ENCODE measurements around the gene FBLN2.
A peak's percentile ranks its signal among the peaks of the same experiment; 100 is the strongest.

The FBLN2 gene

DNA sequence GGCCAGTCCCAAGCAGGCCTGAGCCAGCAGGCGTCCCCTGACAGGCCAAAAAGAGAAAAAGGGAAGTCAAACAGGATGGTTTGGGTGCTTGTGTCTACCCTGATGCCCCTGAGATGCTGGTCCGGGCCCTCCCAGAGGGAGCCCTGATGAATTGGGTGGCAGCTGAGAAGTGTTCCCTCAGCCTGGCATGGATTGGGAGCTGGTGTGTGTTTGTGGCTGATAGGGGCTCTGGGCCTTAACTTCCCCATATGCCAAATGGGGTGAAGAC is 1.4 kb downstream of the FBLN2 start:
- DNase-seq, result no peak
- H3K27me3 Mint-ChIP-seq (ENCODE audit: low read depth, poor library complexity), result peaks cover 31% of the 10 kb centered on the region
- TF ChIP-seq, protein P1, sequence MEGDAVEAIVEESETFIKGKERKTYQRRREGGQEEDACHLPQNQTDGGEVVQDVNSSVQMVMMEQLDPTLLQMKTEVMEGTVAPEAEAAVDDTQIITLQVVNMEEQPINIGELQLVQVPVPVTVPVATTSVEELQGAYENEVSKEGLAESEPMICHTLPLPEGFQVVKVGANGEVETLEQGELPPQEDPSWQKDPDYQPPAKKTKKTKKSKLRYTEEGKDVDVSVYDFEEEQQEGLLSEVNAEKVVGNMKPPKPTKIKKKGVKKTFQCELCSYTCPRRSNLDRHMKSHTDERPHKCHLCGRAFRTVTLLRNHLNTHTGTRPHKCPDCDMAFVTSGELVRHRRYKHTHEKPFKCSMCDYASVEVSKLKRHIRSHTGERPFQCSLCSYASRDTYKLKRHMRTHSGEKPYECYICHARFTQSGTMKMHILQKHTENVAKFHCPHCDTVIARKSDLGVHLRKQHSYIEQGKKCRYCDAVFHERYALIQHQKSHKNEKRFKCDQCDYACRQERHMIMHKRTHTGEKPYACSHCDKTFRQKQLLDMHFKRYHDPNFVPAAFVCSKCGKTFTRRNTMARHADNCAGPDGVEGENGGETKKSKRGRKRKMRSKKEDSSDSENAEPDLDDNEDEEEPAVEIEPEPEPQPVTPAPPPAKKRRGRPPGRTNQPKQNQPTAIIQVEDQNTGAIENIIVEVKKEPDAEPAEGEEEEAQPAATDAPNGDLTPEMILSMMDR (IDR thresholded peaks at IDR 0.05), result no peak
- no peak overlapping the region for H3K4me3 Mint-ChIP-seq
- peaks cover 47% of the 10 kb centered on the region for H3K4me1 Mint-ChIP-seq
- H3K36me3 Mint-ChIP-seq (ENCODE audit: low read depth), result no peaks in the 10 kb centered on the region
- no peak overlapping the region for H3K27ac Mint-ChIP-seq
- H3K9me3 Mint-ChIP-seq, result no peaks in the 10 kb centered on the region

DNA sequence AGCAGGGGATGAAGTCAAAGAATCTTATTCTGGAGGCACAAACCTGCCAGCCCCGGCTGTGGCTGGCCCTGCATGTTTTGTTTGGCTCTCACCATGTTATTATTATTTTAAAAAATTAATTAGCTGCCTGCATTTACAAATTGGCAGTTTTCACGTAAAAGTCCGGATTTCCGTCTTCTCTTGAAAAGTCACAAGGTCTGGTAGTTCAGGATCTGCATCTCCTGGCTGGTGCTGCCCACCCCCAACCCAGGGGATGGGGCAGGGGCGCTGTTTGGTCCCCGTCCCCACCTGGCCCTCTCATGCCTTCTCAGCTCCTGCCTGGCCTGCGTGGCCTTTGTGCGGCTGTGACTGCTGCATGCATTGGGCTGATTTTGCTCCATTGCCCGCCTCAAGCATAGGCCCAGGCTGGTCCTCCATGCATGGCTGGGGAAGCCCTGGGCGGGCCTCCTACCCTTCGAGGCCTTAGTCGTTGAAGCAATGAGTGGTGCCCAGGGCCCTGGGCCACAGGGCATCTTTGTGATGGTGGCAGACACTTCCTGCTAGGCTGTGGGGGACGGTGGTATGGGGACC is 2.0 kb downstream of the FBLN2 start:
- no peak for DNase-seq
- H3K4me1 Mint-ChIP-seq, result peaks cover 46% of the 10 kb centered on the region
- H3K4me3 Mint-ChIP-seq, result no peak overlapping the region
- H3K27ac Mint-ChIP-seq, result no peak overlapping the region
- H3K27me3 Mint-ChIP-seq (ENCODE audit: low read depth, poor library complexity), result peaks cover 31% of the 10 kb centered on the region
- TF ChIP-seq, protein P1 (IDR thresholded peaks at IDR 0.05), result no peak
- no peaks in the 10 kb centered on the region for H3K9me3 Mint-ChIP-seq
- no peaks in the 10 kb centered on the region for H3K36me3 Mint-ChIP-seq (ENCODE audit: low read depth)

DNA sequence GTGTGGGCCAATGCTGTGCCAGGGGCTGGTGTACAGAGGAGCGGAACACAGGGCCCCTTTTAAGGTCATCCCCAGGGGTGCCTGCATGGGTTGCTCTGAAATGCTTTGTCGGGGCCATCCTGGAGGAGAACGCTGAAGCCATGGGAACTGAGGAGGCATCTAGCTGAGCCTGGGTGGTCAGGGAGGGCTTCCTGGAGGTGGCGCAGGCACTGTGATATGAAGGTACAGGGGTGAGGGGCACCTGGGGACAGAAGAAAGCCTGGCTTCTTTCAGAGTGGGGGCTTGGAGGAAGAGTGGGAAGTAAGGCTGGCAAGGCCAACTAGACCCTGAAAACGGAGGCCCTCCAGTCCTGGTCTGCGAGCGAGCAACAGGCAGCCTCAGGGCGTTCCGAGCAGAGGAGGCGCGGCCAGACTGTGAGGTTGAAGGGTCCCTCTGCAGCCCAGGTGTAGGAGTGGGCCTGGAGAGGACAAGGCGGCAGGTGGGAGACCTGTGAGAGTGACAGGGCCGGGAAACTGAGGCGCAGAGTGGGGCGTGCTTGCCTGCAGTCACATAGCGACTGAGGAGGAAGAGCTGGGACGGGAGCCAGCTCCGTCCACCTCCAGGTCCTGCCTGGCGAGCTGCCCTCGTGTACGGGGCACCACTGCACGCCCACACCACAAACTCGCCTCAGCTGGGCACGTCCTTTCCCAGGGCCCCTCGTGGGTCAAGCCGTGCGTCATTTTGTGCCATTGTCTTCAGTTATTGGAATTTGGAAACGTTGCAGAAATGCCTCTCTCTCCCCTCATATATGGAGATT is 4.1 kb downstream of the FBLN2 start:
- no peak for DNase-seq
- Mint-ChIP-seq H3K9me3 (no peaks in the 10 kb centered on the region), H3K27ac (no peak overlapping the region), H3K4me1 (peaks cover 47% of the 10 kb centered on the region), H3K36me3 (ENCODE audit: low read depth) (no peaks in the 10 kb centered on the region), H3K27me3 (ENCODE audit: low read depth, poor library complexity) (peaks cover 30% of the 10 kb centered on the region), H3K4me3 (no peak overlapping the region)
- TF ChIP-seq, protein P1 (IDR thresholded peaks at IDR 0.05), result no peak

DNA sequence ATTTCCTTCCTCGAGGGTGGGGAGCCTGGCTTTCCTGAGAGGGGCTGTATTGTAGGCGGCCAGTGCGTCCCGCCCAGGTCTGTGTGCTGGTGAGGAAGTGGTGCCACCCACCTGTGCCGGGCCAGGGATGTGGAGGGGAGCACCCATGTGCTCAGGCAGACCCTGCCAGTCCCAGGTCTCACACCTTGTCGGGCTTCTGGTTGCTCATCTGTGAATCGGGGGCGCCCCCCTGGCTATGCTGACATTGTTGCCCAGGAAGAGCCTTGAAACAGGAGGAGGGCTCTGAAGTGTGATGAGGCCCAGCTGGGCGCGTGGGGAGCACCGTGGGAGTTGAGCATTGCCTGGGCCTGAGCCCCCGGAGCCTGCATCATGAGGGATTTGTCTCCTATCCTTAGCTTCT is 4.8 kb downstream of the FBLN2 start:
- peaks cover 46% of the 10 kb centered on the region for H3K4me1 Mint-ChIP-seq
- H3K4me3 Mint-ChIP-seq, result no peak overlapping the region
- peaks cover 27% of the 10 kb centered on the region for H3K27me3 Mint-ChIP-seq (ENCODE audit: low read depth, poor library complexity)
- no peaks in the 10 kb centered on the region for H3K9me3 Mint-ChIP-seq
- TF ChIP-seq, protein P1 (IDR thresholded peaks at IDR 0.05), result no peak
- DNase-seq, result no peak
- no peak overlapping the region for H3K27ac Mint-ChIP-seq
- H3K36me3 Mint-ChIP-seq (ENCODE audit: low read depth), result no peaks in the 10 kb centered on the region

DNA sequence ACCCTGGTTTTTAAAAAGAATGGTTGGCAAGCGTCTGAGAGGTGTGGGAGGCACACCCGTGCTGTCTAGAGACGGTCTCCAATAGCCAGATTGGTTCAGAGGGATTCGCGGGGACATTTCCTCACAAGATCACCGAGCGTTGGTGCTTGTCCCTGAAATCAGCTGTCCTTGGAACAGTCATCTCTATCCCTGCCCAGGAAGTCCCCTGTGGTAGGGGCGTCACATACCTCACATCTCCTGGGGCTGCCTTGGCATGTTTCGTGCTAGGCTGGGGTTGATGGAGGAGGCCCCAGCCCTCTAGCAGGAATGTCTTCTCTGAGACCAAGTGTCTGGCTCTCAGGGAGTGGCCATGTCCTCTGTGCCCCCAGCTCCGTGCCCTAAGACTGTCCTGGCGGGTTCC is 6.8 kb downstream of the FBLN2 start:
- H3K4me3 Mint-ChIP-seq, result peak overlapping the region; percentile 51
- DNase-seq, result no peak
- TF ChIP-seq, protein P1 (IDR thresholded peaks at IDR 0.05), result no peak
- no peaks in the 10 kb centered on the region for H3K36me3 Mint-ChIP-seq (ENCODE audit: low read depth)
- H3K4me1 Mint-ChIP-seq, result peaks cover 61% of the 10 kb centered on the region
- H3K9me3 Mint-ChIP-seq, result no peaks in the 10 kb centered on the region
- peaks cover 14% of the 10 kb centered on the region for H3K27me3 Mint-ChIP-seq (ENCODE audit: low read depth, poor library complexity)
- H3K27ac Mint-ChIP-seq, result no peak overlapping the region

DNA sequence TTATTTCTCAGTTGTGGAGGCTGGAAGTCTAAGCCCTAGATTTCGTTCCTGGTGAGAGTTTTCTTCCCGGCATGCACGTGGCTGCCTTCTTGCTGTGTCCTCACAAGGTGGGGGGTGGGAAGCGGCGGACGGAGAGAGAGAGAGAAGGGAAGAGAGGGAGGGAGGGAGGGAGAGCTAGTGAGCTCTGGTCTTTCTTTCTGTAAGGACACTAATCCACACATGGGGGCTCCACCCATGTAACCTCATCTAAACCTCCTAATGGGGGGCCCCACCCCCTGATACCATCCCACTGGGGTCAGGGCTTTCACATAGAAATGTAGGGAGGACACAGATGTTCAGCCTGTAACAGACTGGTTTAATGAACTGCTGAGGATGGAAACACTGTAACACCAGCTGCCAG is 7.3 kb downstream of the FBLN2 start:
- Mint-ChIP-seq H3K9me3 (no peaks in the 10 kb centered on the region), H3K27ac (peak overlapping the region; percentile 92), H3K27me3 (ENCODE audit: low read depth, poor library complexity) (peaks cover 14% of the 10 kb centered on the region), H3K4me3 (peak overlapping the region; percentile 51), H3K4me1 (peaks cover 62% of the 10 kb centered on the region), H3K36me3 (ENCODE audit: low read depth) (no peaks in the 10 kb centered on the region)
- TF ChIP-seq, protein P1 (IDR thresholded peaks at IDR 0.05), result no peak
- no peak for DNase-seq

Measured in nephron progenitor cell (in vitro differentiated cells).